Muscle layer of duodenum (tissue), 2 donors: ENCODE measurements around the gene PRMT1.

Source experiments
- H3K27ac ChIP-seq: one replicate; pipeline ENCODE4 v1.7.0; 2013; ENCODE audit warnings: mild to moderate bottlenecking, low read length
- H3K27me3 ChIP-seq: one replicate; pipeline ENCODE4 v1.7.0; 2013; ENCODE audit warnings: low read depth, mild to moderate bottlenecking, control low read depth, low read length
- H3K36me3 ChIP-seq, 2 donors: one replicate each; pipeline ENCODE4 v1.7.0; 2013; ENCODE audit warnings: low read length in 2 of 2, control low read depth in 1 of 2, mild to moderate bottlenecking in 1 of 2; ENCODE audit not compliant: insufficient read depth in 2 of 2, control insufficient read depth in 1 of 2
- H3K4me1 ChIP-seq, 2 donors: one replicate each; pipeline ENCODE4 v1.7.0; 2013; ENCODE audit warnings: low read length in 2 of 2, mild to moderate bottlenecking in 2 of 2, control low read depth in 1 of 2, moderate library complexity in 1 of 2; ENCODE audit not compliant: insufficient read depth in 2 of 2, control insufficient read depth in 1 of 2
- H3K4me3 ChIP-seq, 2 donors: one replicate each; pipeline ENCODE4 v1.7.0; 2013; ENCODE audit warnings: low read length in 2 of 2, low read depth in 1 of 2, mild to moderate bottlenecking in 1 of 2
- H3K9me3 ChIP-seq, 2 donors: one replicate each; pipeline ENCODE4 v1.7.0; 2013; ENCODE audit warnings: low read length in 2 of 2, control low read depth in 1 of 2, mild to moderate bottlenecking in 1 of 2; ENCODE audit not compliant: control insufficient read depth in 1 of 2
- donor health status: healthy.

Gene PRMT1

DNA sequence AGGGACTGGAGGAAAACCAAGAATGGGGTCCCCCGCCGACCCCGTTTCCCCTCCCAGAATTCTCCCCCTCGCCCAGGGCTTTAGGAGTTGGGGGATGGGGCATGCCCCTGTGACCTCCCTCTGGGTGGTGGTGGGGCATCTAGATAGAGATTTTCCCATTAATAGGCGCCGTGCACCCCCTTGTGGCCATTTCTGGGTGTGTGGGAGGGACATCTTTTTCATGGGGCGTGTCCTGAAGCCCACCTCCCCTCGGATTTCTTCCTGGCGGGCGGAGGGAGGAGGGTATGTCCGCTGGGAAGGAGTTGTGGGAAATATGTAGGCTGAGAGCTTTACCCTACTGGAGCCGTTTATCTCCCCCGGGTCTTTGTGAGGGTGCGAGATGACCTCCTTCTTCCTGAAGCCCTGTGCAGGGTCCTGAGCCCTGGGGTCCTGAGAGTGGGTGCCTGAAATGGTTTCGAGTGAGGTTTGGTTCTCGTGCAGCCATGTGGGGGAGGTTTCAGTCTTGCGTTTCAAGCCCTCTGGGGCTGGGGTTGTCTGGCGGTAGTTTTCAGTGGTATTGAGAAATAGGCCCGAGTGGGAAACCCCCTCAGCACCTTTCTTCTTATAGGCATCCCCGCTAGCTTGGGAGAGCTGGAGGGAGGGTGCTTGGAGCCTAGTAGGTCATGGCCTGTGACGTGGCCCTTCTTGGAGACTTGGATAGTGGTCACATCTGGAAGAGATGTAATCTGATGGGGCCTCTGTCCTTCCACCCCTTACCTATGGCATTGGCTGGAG lies 1.0 kb downstream of the PRMT1 start:
- Histone ChIP-seq H3K4me3 (peak overlapping the region; percentile 78 to 96), H3K4me1 (peaks cover 12 to 41% of the 10 kb centered on the region in 2 donors), H3K36me3 (peaks cover 9 to 12% of the 10 kb centered on the region in 2 donors), H3K27me3 (no peaks in the 10 kb centered on the region), H3K27ac (peak overlapping the region; percentile 88), H3K9me3 (no peaks in the 10 kb centered on the region)

DNA sequence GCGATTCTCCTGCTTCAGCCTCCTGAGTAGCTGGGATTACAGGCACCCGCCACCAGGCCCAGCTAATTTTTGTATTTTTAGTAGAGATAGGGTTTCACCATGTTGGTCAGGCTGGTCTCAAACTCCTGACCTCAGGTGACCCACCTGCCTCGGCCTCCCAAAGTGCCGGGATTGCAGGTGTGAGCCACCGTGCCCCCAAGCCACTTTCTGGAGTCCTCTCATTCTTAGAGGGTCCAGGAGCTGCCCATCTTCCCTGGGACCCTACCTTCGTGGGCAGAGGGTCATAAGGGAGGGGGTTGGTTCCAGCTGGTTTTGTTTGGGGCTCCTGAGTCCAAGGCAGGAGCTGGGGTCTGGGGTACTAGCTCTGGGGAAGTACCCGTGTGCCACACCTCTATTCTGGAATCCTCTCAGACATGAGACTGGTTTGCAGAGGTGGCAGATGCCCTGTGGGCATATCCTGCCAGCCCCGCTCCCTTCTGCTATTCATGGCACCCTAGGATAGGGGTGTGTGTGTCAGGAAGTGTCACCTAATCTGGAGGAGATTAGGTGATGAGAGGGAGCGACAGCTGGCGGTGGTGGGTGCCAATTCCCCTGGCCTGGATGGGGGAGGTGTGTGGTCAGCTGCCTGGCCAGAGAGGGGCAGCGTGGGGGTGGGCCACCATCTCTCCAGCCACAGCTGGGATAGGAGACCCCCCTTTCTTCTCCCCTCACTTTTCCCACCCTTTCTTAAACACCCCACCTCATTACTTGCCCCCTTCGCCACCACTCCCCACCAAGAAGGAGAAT lies 2.1 kb downstream of the PRMT1 start:
- no peak overlapping the region for H3K4me3 ChIP-seq
- no peaks in the 10 kb centered on the region for H3K9me3 ChIP-seq
- H3K4me1 ChIP-seq: peaks cover 12 to 41% of the 10 kb centered on the region in 2 donors
- H3K27me3 ChIP-seq: no peaks in the 10 kb centered on the region
- H3K27ac ChIP-seq: no peak overlapping the region
- H3K36me3 ChIP-seq: peaks cover 12 to 20% of the 10 kb centered on the region in 2 donors

DNA sequence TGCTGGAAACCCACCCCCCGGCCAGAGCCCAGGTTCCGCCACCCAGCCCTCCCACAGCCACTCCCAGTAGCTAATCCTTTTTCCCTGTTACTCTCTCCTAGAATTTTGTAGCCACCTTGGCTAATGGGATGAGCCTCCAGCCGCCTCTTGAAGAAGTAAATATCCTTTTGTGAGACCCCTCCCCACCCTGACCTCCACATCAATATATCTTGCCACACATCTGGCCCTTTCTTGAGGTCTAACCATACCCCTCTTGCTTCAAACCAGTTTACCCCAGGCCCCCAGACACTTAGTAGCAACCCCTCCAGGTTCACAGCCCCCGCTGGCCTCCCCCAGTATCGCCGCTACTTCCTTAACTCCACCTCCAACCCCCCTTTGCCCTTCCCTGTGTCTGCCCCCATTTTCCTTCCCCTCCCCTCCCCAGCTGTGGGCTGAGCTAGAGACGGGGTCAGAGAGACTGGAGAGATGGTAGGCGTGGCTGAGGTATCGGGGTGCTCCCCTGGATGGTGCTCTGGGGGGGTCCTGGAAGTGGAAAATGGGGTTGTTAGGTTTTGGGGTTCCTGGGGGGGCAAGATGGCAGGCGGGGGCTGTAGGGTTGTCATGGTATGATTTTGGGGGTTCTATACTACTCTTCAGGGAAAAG lies 2.8 kb downstream of the PRMT1 start:
- Histone ChIP-seq H3K4me1 (peaks cover 12 to 41% of the 10 kb centered on the region in 2 donors), H3K36me3 (peaks cover 15 to 23% of the 10 kb centered on the region in 2 donors), H3K27ac (no peak overlapping the region), H3K4me3 (peak overlapping the region; percentile 11 to 34), H3K27me3 (no peaks in the 10 kb centered on the region), H3K9me3 (no peaks in the 10 kb centered on the region)

DNA sequence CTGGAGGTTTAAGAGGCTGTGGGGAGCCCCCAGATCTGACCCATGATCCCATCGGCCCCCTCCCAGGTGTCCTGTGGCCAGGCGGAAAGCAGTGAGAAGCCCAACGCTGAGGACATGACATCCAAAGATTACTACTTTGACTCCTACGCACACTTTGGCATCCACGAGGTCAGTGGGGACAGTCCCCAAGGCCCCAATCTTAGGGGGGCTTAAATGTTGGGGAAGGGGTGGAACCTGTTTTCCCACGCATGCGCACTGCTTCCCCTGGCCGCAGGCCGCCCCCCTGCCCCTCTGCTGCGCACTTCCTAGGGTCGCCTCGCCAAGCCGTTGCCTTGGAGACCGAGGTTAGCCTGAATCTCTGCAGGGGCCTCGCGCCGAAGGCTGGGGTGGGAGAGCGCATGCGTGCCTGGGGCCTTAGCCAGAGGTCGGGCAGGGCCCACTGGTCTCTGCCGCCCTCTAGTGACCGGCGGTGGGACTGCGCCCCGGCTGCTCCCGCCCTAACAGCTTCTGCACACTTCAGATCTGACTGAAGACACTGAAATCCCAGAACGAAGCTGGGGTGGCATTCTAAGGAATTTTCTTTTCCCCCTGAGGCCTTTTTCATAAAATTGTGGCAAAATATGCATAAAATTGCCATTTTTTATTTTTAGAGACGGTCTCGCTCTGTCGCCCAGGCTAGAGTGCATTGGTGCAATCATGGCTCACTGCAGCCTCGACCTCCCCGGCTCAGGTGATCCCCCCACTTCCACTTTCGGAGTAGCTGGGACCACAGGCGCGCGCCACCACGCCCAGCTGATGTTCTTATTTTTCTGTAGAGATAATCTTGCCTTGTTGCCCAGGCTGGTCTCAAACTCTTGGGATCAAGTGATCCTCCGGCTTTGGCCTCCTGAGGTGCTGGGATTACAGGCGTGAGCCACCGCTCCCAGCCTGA lies 3.6 kb downstream of the PRMT1 start:
- Histone ChIP-seq H3K27ac (no peak overlapping the region), H3K9me3 (no peaks in the 10 kb centered on the region), H3K36me3 (peaks cover 20 to 31% of the 10 kb centered on the region in 2 donors), H3K27me3 (no peaks in the 10 kb centered on the region), H3K4me1 (peaks cover 12 to 41% of the 10 kb centered on the region in 2 donors), H3K4me3 (peak overlapping the region; percentile 11 to 34)

DNA sequence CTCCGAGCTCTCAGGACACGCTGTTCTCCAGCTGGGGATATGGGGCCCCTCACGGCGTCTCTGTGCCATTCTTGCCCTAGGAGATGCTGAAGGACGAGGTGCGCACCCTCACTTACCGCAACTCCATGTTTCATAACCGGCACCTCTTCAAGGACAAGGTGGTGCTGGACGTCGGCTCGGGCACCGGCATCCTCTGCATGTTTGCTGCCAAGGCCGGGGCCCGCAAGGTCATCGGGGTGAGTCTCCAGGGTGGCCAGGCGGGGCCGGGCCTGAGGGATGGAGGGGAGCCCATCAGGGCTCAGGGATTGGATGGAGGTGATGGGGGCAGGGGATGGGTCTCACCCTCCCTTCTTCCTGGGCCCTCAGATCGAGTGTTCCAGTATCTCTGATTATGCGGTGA lies 4.8 kb downstream of the PRMT1 start:
- H3K36me3 ChIP-seq: peaks cover 20 to 41% of the 10 kb centered on the region in 2 donors
- no peak overlapping the region for H3K27ac ChIP-seq
- H3K4me1 ChIP-seq: peaks cover 12 to 41% of the 10 kb centered on the region in 2 donors
- no peak overlapping the region for H3K4me3 ChIP-seq
- H3K27me3 ChIP-seq: no peaks in the 10 kb centered on the region
- H3K9me3 ChIP-seq: no peaks in the 10 kb centered on the region

DNA sequence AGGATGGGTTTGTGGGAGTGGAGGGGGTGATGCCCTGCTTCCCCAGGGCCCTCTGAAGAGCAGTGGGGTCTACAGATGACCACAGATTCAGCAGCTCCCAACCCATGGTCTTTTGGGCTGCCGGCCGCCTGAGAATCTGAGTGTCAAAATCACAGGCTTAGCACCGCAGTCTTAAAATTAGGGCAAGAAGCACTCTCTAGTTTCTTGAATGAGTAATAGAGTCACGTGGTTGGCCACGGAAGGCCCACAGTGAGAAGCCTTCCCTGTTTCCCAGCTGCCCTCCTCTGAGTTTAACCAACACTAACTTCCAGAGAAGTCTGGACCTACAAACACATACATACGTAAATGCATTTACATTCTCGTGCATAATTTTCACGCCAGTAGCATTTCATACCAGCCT lies 5.2 kb downstream of the PRMT1 start:
- no peak overlapping the region for H3K4me3 ChIP-seq
- no peaks in the 10 kb centered on the region for H3K9me3 ChIP-seq
- H3K27ac ChIP-seq: no peak overlapping the region
- H3K36me3 ChIP-seq: peaks cover 20 to 44% of the 10 kb centered on the region in 2 donors
- H3K4me1 ChIP-seq: peaks cover 12 to 41% of the 10 kb centered on the region in 2 donors
- no peaks in the 10 kb centered on the region for H3K27me3 ChIP-seq

DNA sequence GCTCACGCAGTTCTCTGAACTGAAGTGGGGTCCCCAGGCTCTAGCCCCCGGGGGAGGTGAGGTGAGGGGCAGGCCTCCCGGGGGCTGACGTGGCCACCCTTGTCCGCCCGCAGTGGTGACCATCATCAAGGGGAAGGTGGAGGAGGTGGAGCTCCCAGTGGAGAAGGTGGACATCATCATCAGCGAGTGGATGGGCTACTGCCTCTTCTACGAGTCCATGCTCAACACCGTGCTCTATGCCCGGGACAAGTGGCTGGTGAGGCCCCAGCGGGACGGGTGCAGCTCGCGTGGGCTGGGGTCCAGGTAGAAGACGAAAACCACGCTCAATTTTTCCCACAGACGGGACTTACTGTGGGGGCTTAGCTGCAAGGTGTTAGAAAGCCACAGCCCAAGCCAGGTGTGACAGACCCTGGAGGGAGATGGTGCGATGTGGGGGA lies 6.8 kb downstream of the PRMT1 start:
- peaks cover 20 to 53% of the 10 kb centered on the region in 2 donors for H3K36me3 ChIP-seq
- no peaks in the 10 kb centered on the region for H3K27me3 ChIP-seq
- H3K27ac ChIP-seq: no peak overlapping the region
- no peaks in the 10 kb centered on the region for H3K9me3 ChIP-seq
- H3K4me1 ChIP-seq: peaks cover 6 to 30% of the 10 kb centered on the region in 2 donors
- H3K4me3 ChIP-seq: no peak overlapping the region

DNA sequence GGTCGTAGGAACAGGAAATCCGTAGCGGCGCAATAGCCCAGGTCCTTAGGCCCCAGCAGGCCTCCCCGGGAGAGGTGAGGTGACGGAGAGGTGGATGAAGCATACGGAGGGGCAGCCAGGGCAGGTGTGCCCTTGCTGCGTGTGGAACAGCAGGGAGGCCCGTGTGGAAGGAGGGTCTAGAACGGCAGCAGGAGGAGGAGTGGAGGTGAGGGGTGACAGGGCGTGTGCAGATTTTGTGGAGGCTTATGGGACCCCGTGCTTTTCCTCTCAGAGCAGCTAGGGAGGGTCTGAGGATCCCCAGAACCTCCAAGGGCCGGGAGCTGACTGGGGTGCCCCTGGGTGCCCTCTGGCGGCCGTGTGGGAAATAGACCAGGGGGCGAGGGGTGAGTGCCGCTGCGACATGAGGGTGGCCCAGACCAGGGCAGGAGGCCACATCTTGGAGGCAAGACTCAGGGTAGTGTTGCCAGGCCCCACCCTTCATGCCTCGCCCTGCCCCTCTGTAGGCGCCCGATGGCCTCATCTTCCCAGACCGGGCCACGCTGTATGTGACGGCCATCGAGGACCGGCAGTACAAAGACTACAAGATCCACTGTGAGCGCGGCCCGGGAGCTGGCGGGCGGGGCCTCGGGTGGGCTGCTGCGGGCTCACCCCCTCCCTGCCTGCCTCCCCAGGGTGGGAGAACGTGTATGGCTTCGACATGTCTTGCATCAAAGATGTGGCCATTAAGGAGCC lies 7.3 kb downstream of the PRMT1 start:
- Histone ChIP-seq H3K27me3 (no peaks in the 10 kb centered on the region), H3K4me3 (no peak overlapping the region), H3K36me3 (peaks cover 20 to 53% of the 10 kb centered on the region in 2 donors), H3K4me1 (peaks cover 6 to 27% of the 10 kb centered on the region in 2 donors), H3K27ac (no peak overlapping the region), H3K9me3 (no peaks in the 10 kb centered on the region)

DNA sequence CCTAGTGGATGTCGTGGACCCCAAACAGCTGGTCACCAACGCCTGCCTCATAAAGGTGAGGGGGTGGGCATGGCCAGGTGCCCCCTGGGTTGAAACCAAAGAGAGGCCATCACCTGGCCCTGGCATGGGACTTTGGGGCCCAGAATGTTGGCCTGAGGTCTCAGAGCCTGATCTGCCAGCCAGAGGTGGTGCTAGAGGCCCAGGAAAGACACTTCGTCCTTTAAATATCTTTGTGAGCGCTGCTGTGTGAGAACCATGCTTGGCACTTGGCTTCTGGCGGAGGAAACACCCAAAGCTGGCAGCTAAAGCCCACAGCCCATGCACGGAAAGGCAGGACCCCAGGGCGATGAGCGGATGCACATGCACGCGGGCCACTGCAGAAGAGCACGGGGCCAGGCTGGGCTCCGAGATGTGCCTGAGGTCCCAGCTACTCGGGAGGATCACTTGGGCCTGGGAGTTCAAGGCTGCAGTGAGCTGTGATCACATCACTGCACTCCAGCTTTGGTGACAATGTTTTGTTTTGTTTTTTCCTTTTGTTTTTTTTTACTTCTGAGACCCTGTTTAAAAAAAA lies 8.0 kb downstream of the PRMT1 start:
- Histone ChIP-seq H3K27me3 (peaks cover 4% of the 10 kb centered on the region), H3K4me3 (no peak overlapping the region), H3K36me3 (peaks cover 20 to 53% of the 10 kb centered on the region in 2 donors), H3K9me3 (no peaks in the 10 kb centered on the region), H3K4me1 (peaks cover 4 to 27% of the 10 kb centered on the region in 2 donors), H3K27ac (no peak overlapping the region)

DNA sequence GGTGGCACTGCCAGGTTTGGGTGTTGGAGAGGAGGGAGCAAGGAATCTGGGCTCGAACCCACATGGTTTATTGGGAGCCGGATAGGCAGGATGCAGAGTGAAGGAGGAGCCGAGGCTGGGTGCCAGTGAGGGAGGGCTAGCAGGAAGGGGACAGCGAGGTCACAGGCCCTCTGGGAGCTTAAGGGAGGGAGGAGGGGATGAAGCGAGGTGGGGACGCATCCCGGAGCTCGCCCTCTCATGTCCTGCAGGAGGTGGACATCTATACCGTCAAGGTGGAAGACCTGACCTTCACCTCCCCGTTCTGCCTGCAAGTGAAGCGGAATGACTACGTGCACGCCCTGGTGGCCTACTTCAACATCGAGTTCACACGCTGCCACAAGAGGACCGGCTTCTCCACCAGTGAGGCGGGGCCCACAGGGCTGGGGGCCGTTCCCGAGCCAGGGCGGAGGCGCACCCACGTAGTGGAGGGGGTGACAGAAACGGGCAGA lies 8.8 kb downstream of the PRMT1 start:
- no peak overlapping the region for H3K4me3 ChIP-seq
- H3K36me3 ChIP-seq: peaks cover 20 to 53% of the 10 kb centered on the region in 2 donors
- peaks cover 12% of the 10 kb centered on the region for H3K27me3 ChIP-seq
- no peaks in the 10 kb centered on the region for H3K9me3 ChIP-seq
- peaks cover 4 to 26% of the 10 kb centered on the region in 2 donors for H3K4me1 ChIP-seq
- H3K27ac ChIP-seq: no peak overlapping the region
